Measurements from ENCODE around the gene PRCD.

Gene PRCD

DNA sequence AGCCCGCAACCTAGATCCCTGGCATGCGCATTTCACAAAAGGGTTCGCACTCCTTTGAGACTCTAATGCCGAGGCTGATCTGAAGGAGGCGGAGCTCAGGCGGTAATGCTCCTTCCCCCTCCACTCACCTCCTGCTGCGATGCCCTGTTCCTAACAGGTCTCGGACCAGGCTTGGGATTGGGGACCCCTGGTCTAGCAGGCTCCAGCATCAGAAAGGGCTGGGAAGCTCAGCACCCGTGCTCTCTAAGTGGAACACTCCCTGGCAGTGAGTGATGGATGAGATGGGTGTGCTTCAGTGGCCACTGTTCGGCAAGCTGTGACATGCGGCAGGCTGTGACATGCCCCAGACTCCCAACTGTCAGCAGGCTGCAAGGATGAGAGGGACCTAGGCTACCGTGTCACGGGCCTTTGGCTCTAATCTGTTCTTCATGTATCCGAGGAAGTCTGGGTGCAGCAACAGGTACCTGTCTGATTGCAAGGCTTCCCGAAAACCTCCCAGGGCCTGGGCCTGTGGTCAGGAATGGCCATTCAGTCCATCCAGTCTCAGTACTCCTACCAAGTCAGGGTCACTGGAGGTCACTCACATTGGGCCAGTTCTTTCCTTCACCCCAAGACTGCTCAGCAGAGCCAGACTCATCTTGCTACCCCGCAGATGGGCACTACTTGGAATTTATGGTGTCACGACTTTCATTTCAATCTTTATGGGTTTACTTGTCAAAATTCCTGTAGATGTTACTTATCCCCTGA, 47.1 kb downstream of the PRCD start:
- DNase-seq (ENCODE audit: low read depth), result no peak
- H3K4me3 ChIP-seq (ENCODE audit: low read depth, low read length), result no peak overlapping the region
- TF ChIP-seq, protein P1, sequence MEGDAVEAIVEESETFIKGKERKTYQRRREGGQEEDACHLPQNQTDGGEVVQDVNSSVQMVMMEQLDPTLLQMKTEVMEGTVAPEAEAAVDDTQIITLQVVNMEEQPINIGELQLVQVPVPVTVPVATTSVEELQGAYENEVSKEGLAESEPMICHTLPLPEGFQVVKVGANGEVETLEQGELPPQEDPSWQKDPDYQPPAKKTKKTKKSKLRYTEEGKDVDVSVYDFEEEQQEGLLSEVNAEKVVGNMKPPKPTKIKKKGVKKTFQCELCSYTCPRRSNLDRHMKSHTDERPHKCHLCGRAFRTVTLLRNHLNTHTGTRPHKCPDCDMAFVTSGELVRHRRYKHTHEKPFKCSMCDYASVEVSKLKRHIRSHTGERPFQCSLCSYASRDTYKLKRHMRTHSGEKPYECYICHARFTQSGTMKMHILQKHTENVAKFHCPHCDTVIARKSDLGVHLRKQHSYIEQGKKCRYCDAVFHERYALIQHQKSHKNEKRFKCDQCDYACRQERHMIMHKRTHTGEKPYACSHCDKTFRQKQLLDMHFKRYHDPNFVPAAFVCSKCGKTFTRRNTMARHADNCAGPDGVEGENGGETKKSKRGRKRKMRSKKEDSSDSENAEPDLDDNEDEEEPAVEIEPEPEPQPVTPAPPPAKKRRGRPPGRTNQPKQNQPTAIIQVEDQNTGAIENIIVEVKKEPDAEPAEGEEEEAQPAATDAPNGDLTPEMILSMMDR (conservative IDR thresholded peaks at IDR 0.05; ENCODE audit: low read depth, low read length), result no peak

DNA sequence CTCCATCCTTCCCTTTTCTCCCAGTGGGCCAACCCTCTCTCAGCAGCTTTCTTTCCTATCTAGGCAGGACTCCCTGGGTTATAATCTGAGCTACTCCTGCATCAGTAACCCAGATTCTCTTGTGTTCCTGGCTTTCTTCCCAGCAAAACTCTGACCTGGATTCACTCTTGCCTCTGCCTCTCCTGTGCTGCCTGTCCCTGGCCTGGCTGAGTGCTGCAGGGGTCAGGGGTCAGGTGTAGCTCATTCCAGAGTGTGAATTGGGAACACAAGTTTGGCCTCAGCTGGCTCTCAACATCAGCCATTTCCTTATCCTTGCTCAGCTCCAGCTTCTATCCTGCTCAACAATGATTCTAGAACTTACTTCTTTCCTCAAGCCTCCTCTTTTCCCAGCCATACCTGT, 48.3 kb downstream of the PRCD start:
- TF ChIP-seq, protein P1 (conservative IDR thresholded peaks at IDR 0.05; ENCODE audit: low read depth, low read length), result no peak
- no peak for DNase-seq (ENCODE audit: low read depth)
- no peak overlapping the region for H3K4me3 ChIP-seq (ENCODE audit: low read depth, low read length)

DNA sequence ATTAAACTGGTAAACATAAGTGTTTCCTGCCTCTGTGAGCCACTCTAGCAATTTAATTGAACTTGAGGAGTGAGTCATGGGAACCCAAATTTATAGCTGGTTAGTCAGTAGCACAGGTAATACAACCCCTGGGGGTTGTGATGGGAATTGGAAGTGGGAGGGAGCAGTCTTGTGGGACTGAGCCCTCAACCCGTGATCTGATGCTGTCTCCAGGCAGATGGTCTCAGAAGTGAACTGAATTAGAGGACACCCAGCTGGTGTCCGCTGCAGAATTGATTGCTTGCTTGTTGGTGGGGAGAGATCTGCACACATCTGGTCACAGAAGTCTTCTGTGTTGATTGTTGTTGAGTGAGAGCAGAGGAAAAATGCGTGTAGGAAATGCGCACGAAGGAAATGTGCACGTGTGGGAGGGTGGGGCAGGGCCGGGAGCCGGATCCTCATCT, 53.6 kb downstream of the PRCD start:
- TF ChIP-seq, protein P1 (conservative IDR thresholded peaks at IDR 0.05; ENCODE audit: low read depth, low read length), result no peak
- no peak overlapping the region for H3K4me3 ChIP-seq (ENCODE audit: low read depth, low read length)
- DNase-seq (ENCODE audit: low read depth), result no peak

DNA sequence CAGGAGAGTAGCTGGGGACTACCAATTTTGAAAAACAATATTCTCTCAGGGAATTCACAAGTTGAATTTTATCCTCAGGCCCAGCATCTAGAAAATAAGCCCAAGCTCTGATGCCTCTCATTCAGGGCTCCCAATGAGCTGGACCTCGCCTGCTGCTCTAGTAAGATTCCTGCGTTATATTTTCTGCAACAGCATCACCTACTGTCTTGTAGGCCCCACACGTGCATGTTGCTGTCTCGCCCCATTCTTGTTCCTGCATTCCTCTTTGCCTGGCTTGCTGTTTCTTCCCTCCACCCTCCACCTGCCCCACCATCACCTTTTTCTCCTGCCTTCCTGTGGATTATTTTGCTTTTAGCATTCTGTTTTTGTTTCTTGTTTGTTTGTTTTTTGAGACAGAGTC, 54.1 kb downstream of the PRCD start:
- DNase-seq (ENCODE audit: low read depth), result no peak
- TF ChIP-seq, protein P1 (conservative IDR thresholded peaks at IDR 0.05; ENCODE audit: low read depth, low read length), result no peak
- H3K4me3 ChIP-seq (ENCODE audit: low read depth, low read length), result no peak overlapping the region

DNA sequence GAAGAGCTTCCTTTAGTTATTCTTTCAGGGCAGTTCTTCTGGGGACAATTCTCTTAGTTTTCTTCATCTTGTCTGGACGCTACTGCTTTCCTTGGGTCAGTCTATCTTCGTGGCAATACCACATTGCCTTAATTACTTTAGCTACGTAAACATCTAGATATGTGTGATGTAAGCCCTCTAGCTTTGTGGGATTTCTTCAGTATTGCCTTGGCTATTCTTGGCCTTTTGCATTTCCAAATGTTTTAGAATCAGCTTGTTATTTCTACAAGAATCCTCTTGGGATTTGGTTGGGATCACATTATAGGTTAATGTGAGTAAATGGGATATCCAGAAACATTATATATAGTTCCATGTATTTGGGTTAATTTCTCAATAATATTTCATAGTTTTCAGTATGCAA, 54.8 kb downstream of the PRCD start:
- no peak for DNase-seq (ENCODE audit: low read depth)
- TF ChIP-seq, protein P1 (conservative IDR thresholded peaks at IDR 0.05; ENCODE audit: low read depth, low read length), result no peak
- no peak overlapping the region for H3K4me3 ChIP-seq (ENCODE audit: low read depth, low read length)

Data from choroid plexus epithelial cell (primary cell).